Left lung (tissue), 10 donors: ENCODE measurements around the gene FEZF1. TPM values are rescaled to one million over a fixed set of nuclear protein-coding genes. Genes with fewer than 3 reads are reported as not detected.

Experiments used
- ATAC-seq: fragments of 200-7000 bp; cut with Tn5 transposase; one replicate; pipeline ENCODE4 v1.9.1; 2020; ENCODE audit warnings: moderate library complexity
- DNase-seq, 4 donors: peaks; one replicate each; pipeline ENCODE4 v3.0.0-alpha.2; 2013 to 2020
- H3K27ac ChIP-seq, 2 donors: fragments of 200-600 bp; sonication (generic) in 1 of 2; one replicate each; pipeline versions ENCODE4 v1.5.0 to v1.8.0; 2020 to 2021
- H3K27me3 ChIP-seq, 2 donors: fragments of 200-600 bp; sonication (generic) in 1 of 2; one replicate each; pipeline versions ENCODE4 v1.5.0 to v1.8.0; 2020 to 2021
- H3K36me3 ChIP-seq, 2 donors: fragments of 200-600 bp; sonication (generic) in 1 of 2; one replicate each; pipeline versions ENCODE4 v1.5.0 to v1.8.0; 2020 to 2021
- H3K4me1 ChIP-seq, 2 donors: fragments of 200-600 bp; one replicate each; pipeline ENCODE4 v1.8.0; 2021
- H3K4me3 ChIP-seq, 2 donors: fragments of 200-600 bp; sonication (generic) in 1 of 2; one replicate each; pipeline versions ENCODE4 v1.5.0 to v1.8.0; 2020 to 2021; ENCODE audit warnings: mild to moderate bottlenecking in 1 of 2
- H3K9me3 ChIP-seq, 2 donors: fragments of 200-600 bp; sonication (generic) in 1 of 2; one replicate each; pipeline versions ENCODE4 v1.5.0 to v1.8.0; 2020 to 2021
- CTCF ChIP-seq, 2 donors: fragments of 200-600 bp; sonication (generic) in 1 of 2; IDR thresholded peaks; one replicate each; pipeline versions ENCODE4 v1.5.0 to v1.8.0; 2021; ENCODE audit warnings: antibody characterized with exemption in 2 of 2
- intact Hi-C, 2 donors: fragments of 100-400 bp; cut with DNase I; formaldehyde crosslinking; loops; one replicate each; pipeline versions ENCODE4 v1.11.2 to v1.14.2; 2022
- polyA plus RNA-seq, 6 donors: library from polyadenylated mRNA; unstranded; fragments of 120-200 nt; gene quantifications; one replicate each; pipeline ENCODE4 v1.2.1, GENCODE V29; 2013; ENCODE audit not compliant: insufficient read length in 6 of 6
- total RNA-seq, 2 donors: library from RNA; stranded (reverse); fragmentation: NEBNext Ultra II Directional; extraction: Animal tissue kit (Norgen Biotek cat#: 25700); gene quantifications; one replicate each; pipeline ENCODE4 v1.2.1, GENCODE V29; 2021
- donor health status: DM: no; HTN: yes; CAD: no.
- donor health status: DM: no; HTN: no; CAD: no.

FEZF1 gene
- total and polyA plus RNA-seq, 8 donors, result not detected

GRCh38 chr7:122300211-122300932 is 4.2 kb downstream of the FEZF1 start:
- no peak for TF ChIP-seq CTCF (IDR thresholded peaks at IDR 0.05)
- ATAC-seq, result peak; percentile 54
- intact Hi-C loops, result no loop called here

DNA sequence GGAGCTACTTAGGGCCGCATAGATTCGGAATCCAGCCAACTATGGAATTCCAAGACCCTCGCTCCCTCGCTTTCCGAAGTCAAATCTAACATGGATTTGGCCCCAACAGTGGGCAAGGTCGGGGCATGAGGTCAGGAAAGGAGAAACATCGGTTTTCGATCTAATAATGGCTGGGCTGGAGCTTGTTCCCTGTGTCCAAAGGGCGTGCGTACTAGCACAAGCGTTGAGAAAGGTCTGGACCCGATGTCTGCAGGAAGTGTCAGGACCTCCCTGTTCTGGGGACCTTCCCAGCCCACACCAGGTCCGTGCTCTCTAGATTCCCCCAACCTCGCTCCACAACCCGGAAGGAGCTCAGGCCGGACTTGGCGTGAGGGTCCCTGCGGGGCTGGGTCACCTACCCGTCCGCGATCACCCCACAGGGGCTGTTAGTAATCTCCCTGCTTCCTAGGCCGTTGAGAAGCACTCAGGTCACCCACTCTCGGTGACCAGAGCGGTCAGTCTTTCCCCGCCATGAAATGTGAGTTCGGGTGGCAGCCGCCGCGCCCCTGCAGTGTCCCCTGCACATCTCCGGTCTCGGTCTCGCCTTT is 4.8 kb downstream of the FEZF1 start:
- Histone ChIP-seq H3K4me1 (peaks cover 0 to 3% of the 10 kb centered on the region in 2 donors), H3K27me3 (peaks cover 68 to 97% of the 10 kb centered on the region in 2 donors), H3K27ac (no peak overlapping the region), H3K36me3 (no peaks in the 10 kb centered on the region), H3K9me3 (no peaks in the 10 kb centered on the region), H3K4me3 (no peak overlapping the region)
- intact Hi-C loops, result no loop called here
- DNase-seq (no peak), ATAC-seq (peak; percentile 6)
- TF ChIP-seq CTCF (IDR thresholded peaks at IDR 0.05), result no peak

More at GRCh38 chr7:122300211-122300932, 4.2 kb downstream of the FEZF1 start:
- no peak for DNase-seq
- Histone ChIP-seq H3K27ac (no peak overlapping the region), H3K36me3 (no peaks in the 10 kb centered on the region), H3K9me3 (no peaks in the 10 kb centered on the region), H3K4me3 (no peak overlapping the region), H3K4me1 (peaks cover 3 to 6% of the 10 kb centered on the region in 2 donors), H3K27me3 (peaks cover 75 to 100% of the 10 kb centered on the region in 2 donors)

GRCh38 chr7:122298618-122299017 is 5.9 kb downstream of the FEZF1 start:
- Histone ChIP-seq H3K27ac (no peak overlapping the region), H3K9me3 (no peaks in the 10 kb centered on the region), H3K27me3 (peaks cover 57 to 86% of the 10 kb centered on the region in 2 donors), H3K4me3 (no peak overlapping the region), H3K36me3 (no peaks in the 10 kb centered on the region), H3K4me1 (peaks cover 0 to 3% of the 10 kb centered on the region in 2 donors)
- TF ChIP-seq CTCF (IDR thresholded peaks at IDR 0.05), result no peak
- DNase-seq (no peak), ATAC-seq (no peak)
- intact Hi-C loops, result no loop called here

- Histone ChIP-seq H3K4me1 (peaks cover 0 to 3% of the 10 kb centered on the region in 2 donors), H3K4me3 (no peak overlapping the region), H3K27me3 (peaks cover 54 to 81% of the 10 kb centered on the region in 2 donors), H3K36me3 (no peaks in the 10 kb centered on the region), H3K9me3 (no peaks in the 10 kb centered on the region), H3K27ac (no peak overlapping the region)
- DNase-seq (no peak), ATAC-seq (no peak)
- intact Hi-C loops, result no loop called here
- no peak for TF ChIP-seq CTCF (IDR thresholded peaks at IDR 0.05)
Observed at GRCh38 chr7:122298131-122298530, 6.4 kb downstream of the FEZF1 start.

- no peaks in the 10 kb centered on the region for H3K36me3 ChIP-seq
- no peak overlapping the region for H3K4me3 ChIP-seq
- H3K4me1 ChIP-seq, result no peaks in the 10 kb centered on the region
- intact Hi-C loops, result no loop called here
- ATAC-seq (no peak), DNase-seq (no peak)
- peaks cover 0 to 8% of the 10 kb centered on the region in 2 donors for H3K9me3 ChIP-seq
- H3K27ac ChIP-seq, result no peak overlapping the region
- H3K27me3 ChIP-seq, result peaks cover 0 to 12% of the 10 kb centered on the region in 2 donors
- no peak for TF ChIP-seq CTCF (IDR thresholded peaks at IDR 0.05)
Observed at GRCh38 chr7:122291189-122291588, 13.4 kb downstream of the FEZF1 start.
